NCI-H774 (cell line): ENCODE data around the gene CDC42SE2.
"Not testable (repeated sequence)": the region's sequence is repeated elsewhere in the genome, so short reads cannot be mapped to it uniquely, and the experiment has no call there.

ENCODE experiments used
- DNase-seq: peaks from one replicate; lab custom pipeline; 2025; lab: John Stamatoyannopoulos, UW

CDC42SE2 gene

DNA sequence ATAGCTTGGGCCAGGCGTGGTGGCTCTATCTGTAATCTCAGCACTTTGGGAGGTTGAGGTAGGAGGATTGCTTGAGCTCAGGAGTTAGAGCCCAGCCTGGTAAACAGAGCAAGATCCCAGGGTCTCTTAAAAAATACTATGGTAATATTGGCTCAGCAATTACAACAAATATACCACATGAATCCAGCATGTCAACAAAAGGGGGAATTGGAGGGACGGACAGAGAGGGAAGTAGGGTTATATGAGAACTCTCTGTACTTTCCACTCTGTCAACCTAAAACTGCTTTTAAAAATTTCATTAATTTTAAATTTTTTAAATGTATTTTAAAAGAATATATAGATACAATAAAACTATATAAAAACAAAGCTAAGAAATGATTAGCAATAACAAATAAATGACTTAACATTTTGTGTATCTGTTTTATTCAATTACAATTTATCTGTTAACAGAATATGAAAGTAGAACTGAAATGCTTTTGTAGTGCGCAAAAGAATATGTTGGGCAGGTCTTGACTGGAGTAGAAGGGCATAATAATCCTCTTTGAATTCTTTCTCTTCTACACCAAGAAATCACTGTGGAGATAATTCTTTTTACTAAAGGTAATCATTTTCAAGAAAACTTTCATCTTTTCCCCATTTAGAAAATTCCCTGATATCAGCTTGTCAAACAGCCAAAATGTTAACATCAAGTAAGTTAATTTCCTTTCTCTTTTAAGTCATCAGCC is 12.9 kb upstream of the CDC42SE2 start:
- DNase-seq, result no peak

DNA sequence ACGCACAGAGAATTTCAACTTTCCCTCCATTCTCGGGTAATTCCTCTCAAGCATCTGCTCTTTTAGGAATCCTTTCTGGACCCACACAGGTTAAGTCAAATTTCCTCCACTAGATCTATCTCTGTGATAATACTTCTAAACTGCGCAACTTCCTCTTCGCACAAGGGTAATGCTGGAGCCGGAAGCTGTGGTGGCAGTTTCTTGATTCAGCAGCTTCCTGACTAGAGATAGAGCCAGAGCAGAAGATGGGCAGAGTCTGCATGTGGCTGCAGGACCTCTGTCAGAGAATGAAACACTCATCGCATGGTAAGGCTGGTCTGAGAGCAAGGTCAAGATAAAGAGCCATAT is 11.1 kb upstream of the CDC42SE2 start:
- no peak for DNase-seq

DNA sequence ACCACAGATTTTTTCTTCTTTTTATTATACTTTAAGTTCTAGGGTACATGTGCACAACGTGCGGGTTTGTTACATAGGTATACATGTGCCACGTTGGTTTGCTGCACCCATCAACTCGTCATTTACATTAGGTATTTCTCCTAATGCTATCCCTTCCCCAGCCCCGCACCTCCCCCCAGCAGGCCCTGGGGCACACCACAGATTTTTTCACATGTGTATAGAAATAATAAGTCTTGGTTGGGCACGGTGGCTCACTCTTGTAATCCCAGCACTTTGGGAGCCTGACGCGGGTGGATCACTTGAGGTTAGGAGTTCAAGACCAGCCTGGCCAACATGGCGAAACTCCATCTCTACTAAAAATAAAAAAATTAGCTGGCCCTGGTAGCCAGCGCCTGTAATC is 9.8 kb upstream of the CDC42SE2 start:
- DNase-seq, result not testable (repeated sequence)

DNA sequence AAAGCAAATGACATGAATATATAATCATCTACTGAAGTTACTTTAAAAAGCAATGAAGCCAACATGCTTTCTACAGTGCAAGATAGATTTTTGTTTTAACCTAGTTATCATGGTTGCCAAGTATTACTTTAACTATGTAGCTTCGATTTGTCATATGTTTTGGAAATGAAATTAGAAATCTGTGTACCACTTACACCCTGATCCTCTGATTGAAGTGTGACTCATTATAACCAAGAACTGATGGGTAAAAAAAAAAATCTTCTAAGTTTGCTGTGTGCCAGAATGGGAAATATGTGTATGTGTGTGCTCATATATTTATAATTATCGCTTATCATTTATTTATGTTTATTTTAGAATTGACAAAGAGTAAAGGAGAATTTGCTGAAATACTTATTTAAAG is 9.1 kb upstream of the CDC42SE2 start:
- no peak for DNase-seq

DNA sequence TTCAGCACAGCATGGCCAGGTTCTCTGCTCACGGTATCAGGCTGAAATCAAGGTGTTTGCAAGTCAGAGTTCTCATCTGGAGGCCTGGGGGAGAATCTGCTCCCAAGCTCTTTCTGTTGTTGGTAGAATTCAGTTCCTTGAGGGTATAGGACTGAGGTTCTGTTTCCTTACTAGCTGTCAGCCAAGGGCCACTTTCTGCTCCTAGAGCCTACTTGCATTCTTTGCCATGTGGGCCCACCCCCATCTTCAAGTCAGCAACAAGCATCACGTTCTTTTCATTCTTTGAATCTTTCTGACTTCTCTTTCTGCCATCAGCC is 7.4 kb upstream of the CDC42SE2 start:
- DNase-seq, result no peak

DNA sequence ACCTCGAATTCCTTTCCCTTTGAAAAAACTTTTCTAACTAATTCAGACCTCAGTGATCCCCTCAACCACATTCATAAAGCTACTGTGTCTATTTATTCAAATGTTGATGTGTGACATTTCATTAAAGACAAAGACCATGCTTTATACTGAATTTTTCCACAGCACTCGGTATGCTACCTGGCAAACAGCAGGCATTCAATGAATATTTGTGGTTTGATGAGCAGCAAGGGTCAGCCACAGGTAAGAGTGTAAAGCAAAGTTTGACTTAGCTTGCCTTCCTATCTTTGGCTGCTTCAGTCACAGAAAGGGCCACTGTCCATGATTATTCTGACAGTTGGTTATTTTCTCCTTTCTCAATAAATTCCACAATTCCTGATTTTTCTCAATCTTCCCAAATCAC is 5.1 kb upstream of the CDC42SE2 start:
- no peak for DNase-seq

DNA sequence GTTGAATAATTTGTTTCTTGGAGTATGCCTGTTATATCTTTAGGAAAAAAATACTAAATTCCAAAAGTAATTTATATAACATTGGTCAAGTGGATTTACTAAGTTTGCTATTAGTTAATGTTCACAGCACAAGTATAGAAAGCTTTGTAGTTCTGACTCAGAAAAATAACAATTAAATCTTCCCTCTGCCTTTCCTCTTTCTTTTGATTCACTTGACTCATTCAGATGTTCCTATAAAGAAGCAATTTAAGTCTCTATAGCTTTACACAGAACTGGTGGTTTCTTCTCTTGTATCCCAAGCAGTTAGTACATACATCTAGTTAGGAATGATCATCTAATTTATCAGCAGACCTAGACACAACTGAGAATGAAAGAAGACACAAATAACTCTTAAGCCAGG is 4.5 kb upstream of the CDC42SE2 start:
- DNase-seq, result no peak

DNA sequence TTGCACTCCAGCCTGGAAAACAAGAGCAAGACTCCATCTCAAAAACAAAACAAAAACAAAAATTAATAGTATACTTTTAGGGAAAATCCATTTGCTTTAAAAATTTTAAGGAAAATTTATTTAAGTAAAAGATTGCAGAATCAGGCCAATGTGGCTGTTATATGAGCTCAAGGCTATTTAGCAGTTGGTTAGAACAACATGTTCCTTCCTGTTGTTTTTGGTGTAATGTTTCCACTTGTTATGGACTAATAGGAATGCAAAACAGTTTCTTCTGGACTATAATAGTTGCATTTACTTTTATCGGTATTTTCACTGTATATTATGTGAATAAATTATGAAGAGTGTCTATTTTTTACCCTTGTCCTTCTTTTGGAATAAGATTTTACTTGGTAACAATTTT is 3.0 kb upstream of the CDC42SE2 start:
- DNase-seq, result no peak

DNA sequence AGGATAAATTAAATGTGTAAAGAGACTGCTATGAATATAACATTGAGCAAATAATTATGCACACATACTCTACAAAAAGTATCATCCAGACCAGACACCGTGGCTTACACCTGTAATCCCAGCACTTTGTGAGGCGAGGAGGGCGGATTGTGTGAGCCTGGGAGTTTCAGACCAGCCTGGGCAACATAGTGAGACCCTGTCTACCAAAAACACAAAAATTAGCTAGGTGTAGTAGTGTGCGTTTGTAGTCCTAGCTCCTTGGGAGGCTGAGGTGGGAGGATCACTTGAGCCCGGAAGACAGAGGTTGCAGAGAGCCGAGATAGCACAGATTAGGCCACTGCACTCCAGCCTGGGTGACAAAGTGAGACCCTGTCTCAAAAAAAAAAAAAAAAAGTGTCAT is 2.4 kb upstream of the CDC42SE2 start:
- no peak for DNase-seq

DNA sequence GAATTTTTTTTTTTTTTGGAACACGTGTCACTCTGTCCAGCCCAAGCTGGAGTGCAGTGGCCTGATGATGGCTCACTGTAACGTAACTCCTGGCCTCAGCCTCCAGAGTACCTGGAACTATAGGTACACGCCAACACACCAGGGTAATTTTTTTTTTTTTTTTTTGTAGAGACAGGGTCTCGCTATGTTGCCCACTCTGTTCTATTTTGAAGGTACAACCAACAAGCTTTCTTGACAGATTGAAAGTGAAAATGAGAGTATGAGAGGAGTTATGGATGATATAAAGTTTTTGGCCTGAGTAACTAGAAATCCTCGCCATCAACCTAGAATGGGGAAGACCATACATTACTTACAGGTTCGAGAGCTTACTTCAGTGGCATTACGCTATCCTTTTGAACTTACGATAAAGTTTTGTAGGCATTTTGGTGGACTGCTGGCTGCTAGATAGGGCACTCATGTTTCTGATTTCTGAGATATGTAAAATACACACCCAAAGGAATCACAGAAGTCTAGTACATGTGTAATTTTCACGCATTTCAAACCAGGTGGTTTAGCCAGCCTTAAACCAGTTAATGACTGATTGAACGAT is 806 bp upstream of the CDC42SE2 start:
- DNase-seq, result no peak

DNA sequence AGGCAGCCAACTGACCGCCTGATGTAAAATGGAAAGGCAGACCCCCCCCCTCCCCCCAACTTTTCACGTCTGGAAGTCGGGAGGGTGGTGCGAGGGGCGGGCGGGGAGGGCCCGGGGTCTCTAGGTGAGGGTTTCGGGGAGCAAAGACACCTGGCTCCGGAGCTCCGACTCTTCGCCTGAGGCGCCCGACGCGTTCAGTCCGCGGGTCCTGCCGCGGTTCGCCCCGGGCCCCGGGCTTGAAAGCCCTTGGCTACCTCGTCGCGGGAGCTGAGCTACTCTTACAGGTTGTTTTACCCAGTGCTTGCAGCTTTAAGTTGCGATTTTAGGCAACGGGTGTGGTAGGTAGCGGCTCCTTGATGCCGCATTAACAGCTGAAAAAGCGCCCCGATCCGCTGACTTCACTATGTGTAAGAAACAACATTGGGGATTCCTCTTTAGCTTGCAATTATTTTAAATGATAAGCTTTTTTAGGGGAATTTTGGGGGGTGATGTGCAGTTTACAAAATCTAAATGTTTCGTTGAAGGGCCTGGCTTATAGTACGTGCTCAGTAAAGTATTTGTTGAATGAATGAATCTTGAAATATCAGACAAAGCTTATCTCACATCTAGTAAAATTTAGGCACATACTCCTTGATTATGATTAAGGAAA is 722 bp downstream of the CDC42SE2 start:
- DNase-seq, result no peak

DNA sequence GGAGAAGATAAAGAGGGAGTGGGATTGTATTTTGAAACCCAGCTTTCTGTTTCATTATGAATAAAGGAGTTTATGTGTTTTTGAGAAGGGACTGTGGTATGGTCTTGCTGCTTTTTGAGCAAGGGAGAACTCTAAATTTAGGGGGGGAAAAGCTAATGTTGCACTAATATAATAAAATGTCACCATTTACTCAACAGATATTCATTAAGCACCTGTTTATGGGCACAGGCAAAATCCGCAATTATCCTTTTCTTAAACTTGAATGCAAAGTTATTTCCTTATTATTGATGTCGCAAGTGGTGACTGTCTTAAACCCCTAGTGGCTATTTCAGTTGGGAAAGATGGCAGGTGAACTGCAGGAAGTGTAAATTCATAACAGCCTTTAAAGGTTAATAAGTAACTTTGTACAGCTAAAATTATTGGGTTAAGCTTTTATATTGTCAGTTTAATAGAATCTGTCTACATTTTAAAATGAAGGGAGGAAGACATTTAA is 1.5 kb downstream of the CDC42SE2 start:
- DNase-seq, result no peak

DNA sequence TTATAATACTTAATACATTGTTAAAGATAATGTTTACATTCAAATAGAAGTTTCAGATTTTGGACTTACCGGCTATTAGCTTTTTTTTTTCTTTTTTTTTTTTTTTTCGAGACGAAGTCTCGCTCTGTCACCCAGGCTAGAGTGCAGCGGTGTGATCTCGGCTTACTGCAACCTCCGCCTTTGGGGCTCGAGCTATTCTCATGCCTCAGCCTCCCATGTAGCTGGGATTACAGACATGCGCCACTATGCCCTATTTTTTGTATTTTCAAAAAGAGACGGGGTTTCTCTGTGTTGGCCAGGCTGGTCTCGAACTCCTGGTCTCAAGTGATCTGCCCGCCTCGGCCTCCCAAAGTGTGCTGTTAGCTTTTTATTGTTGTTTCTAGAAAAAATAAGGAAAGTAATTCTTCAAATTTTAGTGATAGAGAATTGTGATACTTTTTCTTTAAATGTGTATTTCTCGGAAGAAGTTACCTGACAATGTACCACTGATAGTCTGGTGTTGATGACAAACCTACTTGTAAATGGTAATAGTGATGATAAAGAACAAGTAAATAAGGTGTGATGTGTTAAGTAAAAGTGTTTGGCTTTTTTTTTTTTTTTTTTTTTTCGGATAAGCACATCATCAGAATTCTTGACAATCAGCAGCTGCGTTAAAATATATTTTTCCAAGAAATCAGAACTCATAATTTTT is 2.7 kb downstream of the CDC42SE2 start:
- no peak for DNase-seq

DNA sequence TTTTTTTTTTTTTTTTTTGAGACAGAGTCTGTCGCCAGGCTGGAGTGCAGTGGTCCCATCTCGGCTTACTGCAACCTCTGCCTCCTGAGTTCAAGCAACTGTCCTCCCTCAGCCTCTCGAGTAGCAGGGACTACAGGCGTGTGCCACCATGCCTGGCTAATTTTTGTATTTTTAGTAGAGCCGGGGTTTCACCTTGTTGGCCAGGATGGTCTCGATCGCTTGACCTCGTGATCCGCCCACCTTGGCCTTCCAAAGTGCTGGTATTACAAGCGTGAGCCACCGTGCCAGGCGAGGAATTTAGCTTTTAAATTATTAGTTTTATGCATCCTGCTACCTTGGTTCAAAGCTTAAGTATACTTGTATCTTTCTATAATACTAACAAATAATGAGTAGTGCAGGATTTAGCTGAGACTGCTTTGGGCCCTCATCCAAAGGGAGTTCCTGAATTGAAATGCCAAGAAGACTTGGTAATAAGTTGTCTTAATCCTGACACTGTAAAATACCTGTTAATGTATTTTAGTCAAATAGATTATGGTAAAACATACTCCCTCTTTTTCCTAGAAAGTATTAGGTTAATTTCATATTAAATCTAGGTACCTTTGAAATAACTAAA is 5.0 kb downstream of the CDC42SE2 start:
- no peak for DNase-seq

DNA sequence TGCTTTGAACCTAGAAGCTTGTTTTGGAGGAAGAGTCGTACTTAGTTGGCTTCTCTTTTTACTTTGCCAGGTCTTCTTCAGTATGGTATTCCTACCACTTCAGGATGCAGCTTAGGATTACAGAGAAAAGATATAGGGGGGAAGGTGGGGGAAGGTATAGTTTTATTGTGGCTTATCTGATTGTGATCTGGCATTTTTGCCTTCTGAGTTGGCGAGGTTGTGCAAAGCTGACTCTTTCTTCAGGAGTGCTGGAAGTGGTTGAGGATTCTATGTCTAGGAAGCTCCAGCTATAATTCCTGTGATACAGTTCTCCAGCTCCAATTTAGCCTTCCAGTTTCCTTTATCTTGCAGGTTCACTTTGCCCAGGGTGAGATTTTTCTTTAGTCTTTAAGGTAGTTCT is 7.0 kb downstream of the CDC42SE2 start:
- DNase-seq, result no peak

DNA sequence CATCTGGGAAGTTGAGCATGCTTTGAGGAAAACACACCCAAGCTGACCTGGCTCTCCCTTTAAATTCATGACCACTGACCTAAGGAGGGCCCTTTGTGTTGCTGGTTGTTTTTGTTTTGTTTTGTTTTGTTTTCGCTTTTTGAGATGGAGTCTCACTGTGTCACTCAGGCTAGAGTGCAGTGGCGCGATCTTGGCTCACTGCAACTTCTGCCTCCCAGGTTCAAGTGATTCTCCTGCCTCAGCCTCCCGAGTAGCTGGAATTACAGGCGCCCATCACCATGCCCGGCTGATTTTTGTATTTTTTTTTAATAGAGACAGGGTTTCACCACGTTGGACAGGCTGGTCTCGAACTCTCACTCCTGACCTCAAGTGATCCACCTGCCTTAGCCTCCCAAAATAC is 8.0 kb downstream of the CDC42SE2 start:
- DNase-seq, result not testable (repeated sequence)

DNA sequence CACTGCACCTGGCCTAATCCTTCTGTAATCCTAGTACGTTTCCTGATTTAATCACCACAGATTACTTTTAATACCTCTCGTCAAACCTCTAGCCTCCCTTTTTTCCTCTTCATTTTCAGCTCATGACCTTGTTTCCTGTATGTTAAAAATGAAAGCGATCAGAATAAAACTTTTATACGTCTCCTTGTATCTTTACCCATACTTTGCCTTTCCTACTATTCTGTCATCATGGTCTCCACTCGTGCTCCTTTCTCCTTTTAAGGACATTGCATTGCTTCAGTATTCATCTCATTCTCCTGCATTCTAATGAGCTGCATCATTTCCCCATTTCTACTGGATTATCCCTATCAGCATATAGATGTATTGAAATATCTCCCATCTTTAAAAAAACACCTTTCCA is 8.5 kb downstream of the CDC42SE2 start:
- no peak for DNase-seq

DNA sequence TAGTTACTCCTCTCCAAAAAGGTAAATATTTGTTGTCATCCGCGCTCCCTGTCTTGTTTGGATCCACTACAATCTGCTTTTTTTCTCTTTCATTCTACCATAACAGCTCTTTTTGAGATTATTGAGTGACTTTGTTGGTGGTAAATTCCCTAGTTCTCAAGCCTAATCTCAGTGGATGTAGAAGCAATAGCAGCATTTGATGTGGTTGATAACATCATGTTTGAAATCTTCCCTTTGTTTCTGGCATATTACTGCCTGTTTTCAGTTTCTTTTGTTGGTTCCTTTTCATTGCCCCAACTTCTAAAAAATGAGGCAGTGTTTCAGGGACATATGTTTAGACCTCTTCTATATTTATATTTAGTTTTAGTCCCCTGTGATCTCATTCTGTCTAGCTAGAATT is 8.9 kb downstream of the CDC42SE2 start:
- no peak for DNase-seq

DNA sequence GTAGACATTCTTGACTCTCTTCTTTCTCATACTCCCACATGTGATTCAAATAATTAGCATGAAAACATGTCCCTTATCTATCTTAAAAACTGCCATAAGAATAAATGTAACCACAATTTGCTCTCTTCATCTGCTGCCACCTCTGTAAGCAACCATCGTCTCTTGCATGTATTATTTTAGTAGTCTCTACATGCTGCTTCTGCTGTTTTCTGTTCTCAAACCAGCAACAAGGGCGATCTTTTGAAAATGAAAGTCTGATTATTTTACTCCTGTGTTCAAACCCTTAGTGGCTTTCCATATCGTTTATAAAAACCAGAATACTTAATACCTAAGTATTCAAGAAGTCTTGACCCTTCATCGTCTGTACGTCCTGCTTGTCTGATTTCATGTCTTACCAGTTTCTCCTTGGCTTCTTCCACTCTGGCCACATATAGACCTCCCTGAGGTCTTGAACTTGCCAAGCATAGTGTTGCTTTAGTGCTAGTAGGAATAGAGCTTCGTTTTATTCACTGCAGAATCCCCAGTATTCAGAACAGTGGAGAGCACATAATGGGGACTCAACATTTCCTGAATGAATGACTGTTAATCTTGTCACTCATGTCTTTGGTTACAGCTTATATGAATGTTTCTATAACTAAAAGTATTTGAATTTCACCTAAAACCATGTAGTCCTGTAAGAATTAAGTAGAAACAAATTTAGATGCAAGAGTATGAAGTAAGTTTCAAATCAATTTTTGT is 10.6 kb downstream of the CDC42SE2 start:
- DNase-seq, result no peak

DNA sequence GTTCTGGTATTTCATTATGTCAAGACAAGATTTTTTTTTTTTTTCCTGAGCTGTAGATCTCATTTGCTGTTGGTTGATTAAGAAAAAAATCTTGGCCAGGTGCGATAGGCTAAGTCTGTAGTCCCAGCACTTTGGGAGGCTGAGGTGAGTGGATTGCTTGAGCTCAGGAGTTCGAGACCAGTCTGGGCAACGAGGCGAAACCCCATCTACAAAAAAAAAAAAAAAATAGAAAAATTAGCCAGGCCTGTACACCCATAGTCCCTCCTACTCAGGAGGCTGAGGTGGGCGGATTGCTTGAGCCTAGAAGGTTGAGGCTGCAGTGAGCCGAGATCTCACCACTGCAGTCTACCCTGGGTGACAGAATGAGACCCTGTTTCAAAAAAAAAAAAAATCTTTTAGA is 12.2 kb downstream of the CDC42SE2 start:
- DNase-seq, result no peak

DNA sequence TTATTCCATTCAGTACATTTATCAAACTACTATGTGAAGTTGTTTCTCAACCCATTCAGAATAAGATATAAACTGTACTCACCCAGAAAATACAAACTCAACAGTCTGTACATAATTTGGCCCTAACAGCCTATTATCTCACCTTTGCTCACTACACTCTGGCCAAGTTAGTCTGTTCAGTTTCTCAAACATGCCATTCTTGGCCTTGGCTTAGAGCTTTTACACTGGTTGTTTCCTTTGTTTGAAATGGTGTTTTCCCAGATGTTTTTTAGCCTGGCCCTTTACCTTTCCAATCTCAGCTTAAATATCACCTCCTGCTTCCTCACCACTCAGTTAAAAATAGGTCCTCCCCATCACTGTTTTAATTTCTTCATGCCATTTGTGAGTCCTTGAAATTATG is 13.6 kb downstream of the CDC42SE2 start:
- DNase-seq, result no peak
